ENCODE data around the gene RPS21.

RPS21 gene

DNA sequence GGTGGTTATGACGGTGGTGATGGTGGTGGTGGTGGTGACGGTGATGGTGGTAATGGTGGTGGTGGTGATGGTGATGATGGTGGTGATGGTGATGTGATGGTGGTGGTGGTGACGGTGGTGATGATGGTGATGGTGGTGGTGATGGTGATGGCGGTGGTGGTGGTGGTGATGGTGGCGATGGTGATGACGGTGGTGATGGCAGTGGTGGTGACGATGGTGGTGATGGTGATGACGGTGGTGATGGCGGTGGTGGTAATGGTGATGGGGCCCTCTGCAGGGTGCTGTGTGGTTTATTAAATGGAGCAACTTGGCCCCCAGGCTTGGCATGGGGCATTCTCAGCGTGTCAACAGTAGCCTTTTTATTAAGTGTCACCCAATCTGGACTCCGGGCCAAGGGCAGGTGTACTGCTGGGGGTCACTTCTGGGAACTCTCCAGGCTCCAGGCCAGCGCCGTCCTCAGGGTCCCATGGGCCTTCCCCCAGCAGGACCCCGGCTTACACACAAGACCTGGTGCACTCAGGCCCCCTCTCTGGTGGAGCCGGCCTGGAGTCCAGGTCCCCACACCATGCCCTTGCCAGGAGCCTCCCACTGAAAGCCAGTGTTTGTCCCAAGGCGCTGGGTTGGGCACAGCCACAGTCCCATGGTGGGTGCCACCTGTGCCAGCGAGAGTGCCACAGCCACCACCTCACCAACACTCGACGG lies 11.4 kb downstream of the RPS21 start:
- no peak for DNase-seq

DNA sequence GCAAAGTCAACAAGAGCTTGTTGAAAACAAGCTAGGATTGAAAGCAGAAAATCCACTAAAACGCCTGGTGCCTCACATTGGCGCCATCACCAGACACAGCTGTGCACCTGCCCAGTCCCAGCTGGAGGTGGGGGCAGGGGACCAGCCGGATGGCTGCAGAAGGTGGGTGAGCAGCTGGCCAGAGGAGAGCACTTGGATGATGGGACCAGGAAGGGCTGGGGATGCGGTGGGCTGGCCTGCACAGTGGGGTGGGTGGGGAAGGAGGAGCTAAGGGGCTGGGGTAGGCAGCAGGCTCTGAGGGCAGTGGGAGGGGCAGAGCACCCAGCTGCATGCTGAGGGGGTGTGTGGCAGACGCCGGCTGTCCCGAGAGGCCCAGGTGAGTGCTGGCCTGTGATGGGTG lies 13.1 kb downstream of the RPS21 start:
- DNase-seq = peak; percentile 59 to 76

DNA sequence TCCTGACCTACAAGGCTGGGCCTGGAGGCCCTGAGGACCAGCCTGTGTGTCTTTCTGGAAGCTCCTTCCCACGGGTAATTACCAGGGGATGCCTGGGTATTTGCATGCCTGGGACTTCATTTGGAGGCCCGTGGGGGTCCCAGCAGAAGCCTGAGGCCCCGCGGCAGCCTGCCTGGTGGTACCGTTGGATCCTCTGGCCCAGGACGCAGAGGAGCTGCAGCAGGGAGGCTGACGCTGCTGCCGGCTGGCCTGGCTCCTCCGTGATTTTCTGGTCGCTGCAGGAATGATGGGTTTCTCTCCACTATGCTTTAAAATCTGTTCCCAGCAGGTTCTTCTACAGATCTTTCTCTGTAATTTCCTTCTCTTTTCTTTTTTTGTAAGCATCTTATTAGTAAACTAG lies 13.6 kb downstream of the RPS21 start:
- no peak for DNase-seq

GRCh38 chr20:62401331-62401779 lies 14.5 kb downstream of the RPS21 start:
- DNase-seq = no peak

- DNase-seq = peak in 1 of 2 experiments; percentile 63
Observed at GRCh38 chr20:62402456-62403150, 15.7 kb downstream of the RPS21 start.

- no peak for DNase-seq
Observed at GRCh38 chr20:62403331-62403730, 16.4 kb downstream of the RPS21 start.

- no peak for DNase-seq
Observed at GRCh38 chr20:62404112-62404665, 17.3 kb downstream of the RPS21 start.

- no peak for DNase-seq
Observed at GRCh38 chr20:62404761-62405107, 17.8 kb downstream of the RPS21 start.

DNA sequence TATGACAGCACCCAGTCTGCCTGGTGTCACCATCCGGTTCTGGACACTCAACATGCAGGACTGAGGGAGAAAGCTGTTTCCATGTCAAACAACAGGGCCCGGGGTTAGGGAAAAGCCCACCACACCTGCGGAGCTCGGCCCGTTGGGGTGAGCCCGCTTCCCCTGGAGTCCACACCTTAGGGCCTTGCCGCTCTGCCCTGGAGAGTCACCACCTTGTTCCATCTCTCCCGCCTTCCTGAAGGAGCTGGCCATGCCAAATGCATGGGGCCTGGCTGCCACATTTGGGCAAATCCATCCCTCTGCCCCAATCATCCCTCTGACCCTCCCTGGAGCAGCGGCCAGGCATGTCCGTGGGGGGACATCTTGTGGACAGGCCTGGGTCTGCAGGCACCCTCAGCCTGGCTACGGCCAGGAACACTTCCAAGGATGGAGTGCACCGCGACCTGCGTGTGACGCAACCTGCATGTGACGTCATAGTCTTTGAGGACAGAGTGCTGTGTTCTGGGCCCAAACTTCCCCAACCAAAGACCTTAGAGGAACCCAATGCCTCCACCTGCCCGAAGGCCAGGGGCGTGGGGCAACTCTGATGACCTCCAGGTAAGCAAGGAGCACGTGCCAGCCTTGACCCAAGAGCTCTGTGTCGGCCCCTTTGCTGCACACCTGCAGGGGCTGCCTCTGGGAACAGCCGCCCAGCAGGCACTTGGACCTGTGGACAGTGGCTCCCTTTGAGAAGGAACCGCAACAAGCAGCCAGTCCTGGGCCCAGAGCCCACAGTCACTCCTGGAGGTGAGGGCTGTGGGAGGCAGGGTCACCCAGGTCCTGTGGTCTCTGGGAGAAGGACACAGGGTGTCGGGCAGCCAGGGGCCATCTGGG lies 18.4 kb downstream of the RPS21 start:
- DNase-seq = peak in 1 of 2 experiments; percentile 53

- no peak for DNase-seq
Observed at GRCh38 chr20:62405981-62406513, 19.1 kb downstream of the RPS21 start.

GRCh38 chr20:62406635-62407176 lies 19.8 kb downstream of the RPS21 start:
- no peak for DNase-seq

GRCh38 chr20:62407221-62407992 lies 20.5 kb downstream of the RPS21 start, which contains the start of gene CABLES2:
Gene CABLES2 (minus strand): TSS chr20:62407285. CDS start chr20:62407276, 9 bp downstream.
- peak; percentile 89 to 92 for DNase-seq

DNA sequence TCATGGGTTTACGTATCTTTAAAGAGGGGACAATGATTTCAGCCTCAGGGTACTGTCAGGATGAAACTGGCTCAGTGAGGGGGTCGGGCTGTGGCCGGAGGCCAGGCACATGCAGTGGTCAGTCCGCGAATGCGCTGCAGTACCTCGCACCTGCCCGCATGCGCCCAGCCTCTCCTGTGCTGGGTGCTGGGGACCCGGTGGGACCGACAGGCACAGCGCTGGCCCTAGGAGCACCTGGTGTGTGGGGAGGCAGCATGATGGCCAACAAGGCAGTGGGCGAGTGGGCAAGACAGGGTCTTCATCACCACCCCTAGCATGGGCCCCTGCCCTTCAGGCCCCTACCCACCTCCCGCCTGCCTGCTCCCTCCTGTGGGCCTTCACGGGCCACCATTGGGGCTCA lies 21.2 kb downstream of the RPS21 start:
- DNase-seq = no peak

GRCh38 chr20:62408640-62409039 lies 21.7 kb downstream of the RPS21 start:
- peak in 1 of 2 experiments; percentile 32 for DNase-seq

- DNase-seq = no peak
Observed at GRCh38 chr20:62409086-62409853, 22.4 kb downstream of the RPS21 start.

DNA sequence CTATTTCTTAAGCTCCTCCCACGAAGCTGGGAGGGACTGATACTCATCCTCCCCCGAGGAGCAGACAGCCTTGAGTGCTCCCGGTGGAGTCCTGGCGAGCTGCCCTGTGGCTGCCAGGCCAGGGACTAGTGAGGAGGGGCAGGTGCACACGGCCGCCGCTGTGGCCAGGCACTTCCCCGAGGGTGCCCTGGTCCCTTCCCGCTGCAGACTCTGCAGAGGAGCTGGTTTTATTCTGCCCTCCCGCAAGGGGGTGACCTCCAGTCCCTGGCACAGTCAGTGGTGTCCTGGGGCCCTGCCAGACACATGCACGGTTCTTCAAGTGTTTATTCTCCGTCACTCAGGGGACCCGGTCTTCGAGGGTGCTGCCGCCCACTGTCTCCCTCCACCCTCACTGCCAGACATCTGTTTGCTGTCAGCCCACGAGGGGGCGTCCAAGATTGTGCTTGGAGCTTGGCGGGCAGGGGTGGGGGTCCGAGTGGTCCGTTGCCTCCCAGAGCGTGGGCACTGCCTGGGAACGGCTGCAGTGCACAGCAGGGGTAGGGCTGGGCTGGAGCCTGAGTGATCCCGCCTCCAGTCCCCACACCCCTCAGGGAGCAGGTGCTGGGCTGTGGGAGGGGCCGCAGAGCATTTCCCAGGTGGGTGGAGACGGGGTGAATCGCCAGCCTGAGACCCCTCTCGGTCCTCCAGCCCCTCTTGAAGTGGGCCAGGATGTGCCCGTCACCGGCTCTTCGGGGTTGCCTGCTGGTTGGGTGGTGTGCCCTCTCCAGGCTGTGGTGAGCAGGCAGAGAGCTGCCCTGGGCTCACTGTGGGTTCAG lies 23.2 kb downstream of the RPS21 start:
- peak; percentile 40 to 80 for DNase-seq

- no peak for DNase-seq
Observed at GRCh38 chr20:62410746-62411478, 24.0 kb downstream of the RPS21 start.

DNA sequence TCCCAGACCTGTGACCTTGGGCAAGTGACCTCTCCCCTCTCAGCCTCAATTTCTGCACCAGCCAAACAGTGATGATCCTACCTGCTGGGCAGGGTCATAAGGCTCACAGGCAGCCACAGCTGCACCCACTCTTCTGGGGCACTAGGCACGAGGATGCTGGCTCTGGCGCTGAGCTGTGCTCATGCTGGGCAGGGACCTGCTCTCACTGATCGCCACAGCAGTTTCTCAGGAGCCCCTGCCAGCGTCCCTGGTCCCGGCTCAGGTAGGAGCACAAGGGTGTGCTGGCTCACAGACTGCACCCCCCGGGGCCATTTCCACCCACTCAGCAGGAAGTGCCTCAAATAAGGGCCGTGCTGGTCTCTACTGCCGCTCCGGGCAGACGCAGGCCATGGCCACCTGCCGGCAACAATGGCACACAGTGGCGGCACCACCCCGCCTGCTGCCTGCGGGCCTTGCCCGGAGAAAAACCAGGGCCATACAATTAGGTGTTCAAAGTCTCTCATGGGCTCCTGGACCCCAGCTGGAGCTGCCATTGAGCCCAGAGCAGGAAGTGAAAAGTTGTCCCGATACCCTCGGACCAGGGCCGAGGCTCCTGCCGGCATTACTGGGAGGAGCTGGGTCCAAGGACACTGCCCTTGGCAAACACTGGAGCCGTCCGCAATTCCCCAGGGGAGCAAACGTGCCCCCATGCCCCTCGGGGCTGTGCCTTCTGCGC lies 24.7 kb downstream of the RPS21 start:
- DNase-seq = no peak
